ENCODE data around the gene ICAM2.

Gene ICAM2

DNA sequence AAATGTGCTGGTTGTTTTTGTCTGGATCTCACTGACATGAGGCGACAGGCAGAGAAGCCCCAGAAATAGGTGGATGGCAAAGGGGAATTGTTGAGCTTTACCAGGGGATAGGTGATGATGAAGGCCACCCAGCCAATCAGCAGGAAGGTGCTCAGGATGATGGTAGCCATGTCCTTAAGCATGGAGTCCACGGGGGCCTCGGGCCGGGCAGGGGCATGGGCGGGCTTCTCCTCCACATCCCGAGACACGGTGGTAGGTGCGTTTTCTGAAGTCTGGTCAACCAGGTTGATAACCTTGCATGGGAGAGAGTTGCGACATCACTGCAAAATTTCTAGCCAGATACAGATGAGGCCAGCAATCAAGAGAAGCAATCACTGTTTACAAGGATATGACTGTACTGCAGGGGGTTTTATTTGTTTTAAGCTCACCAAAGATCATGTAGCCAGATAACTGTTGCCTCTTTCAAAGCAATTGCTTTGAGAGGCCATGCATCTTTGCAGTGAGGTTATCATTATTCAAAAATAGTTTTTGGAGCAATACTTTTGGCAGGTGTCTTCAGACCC, 37.3 kb upstream of the ICAM2 start:
- peaks cover 24% of the 10 kb centered on the region for H3K36me3 ChIP-seq (ENCODE audit: control insufficient read depth, insufficient read depth, low read length)
- no peaks in the 10 kb centered on the region for H3K4me1 ChIP-seq (ENCODE audit: control insufficient read depth, insufficient read depth, low read length)
- H3K27ac ChIP-seq (ENCODE audit: low read depth, low read length), result no peak overlapping the region
- no peaks in the 10 kb centered on the region for H3K27me3 ChIP-seq (ENCODE audit: control insufficient read depth, insufficient read depth, low read length)
- no peak overlapping the region for H3K9ac ChIP-seq (ENCODE audit: low read length)
- no peak overlapping the region for H3K4me3 ChIP-seq (ENCODE audit: low read length)

DNA sequence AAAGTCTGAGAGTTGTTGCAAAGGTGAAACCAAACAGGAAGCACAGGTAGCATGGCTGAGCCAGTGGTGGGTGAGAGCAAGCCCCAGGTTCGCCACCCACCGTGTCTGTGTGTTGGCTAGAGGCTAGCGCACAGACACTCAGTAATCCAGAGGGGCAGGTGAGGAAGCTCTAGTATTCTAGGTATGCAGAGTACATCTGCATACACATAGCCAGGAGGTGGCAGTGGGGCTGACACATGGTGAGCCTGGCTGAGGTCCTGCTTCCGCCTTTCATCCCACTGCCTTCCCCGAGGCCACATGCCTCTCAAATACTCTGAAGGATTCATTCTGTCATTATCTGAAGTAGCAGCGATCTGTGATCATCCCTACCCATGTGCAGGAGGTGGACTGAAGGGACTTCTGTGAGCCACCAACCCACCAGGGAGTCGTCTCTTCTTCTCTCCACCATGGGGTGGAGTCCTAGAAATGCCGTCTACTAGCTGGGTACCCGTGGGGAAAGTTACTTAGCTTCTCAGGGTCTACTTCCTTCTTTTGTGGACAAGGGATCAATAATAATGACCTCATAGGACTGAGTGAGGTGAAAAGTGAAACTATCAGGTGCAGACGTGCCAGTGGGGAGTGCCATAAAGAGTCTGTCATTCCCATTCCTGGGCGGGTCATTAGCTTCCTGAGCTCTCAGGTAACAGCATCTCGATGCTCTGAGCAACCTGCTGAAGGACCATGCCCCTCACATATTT, 36.0 kb upstream of the ICAM2 start:
- Histone ChIP-seq H3K4me1 (ENCODE audit: control insufficient read depth, insufficient read depth, low read length) (no peaks in the 10 kb centered on the region), H3K27me3 (ENCODE audit: control insufficient read depth, insufficient read depth, low read length) (no peaks in the 10 kb centered on the region), H3K36me3 (ENCODE audit: control insufficient read depth, insufficient read depth, low read length) (peaks cover 24% of the 10 kb centered on the region), H3K27ac (ENCODE audit: low read depth, low read length) (no peak overlapping the region), H3K9ac (ENCODE audit: low read length) (no peak overlapping the region), H3K4me3 (ENCODE audit: low read length) (no peak overlapping the region)

DNA sequence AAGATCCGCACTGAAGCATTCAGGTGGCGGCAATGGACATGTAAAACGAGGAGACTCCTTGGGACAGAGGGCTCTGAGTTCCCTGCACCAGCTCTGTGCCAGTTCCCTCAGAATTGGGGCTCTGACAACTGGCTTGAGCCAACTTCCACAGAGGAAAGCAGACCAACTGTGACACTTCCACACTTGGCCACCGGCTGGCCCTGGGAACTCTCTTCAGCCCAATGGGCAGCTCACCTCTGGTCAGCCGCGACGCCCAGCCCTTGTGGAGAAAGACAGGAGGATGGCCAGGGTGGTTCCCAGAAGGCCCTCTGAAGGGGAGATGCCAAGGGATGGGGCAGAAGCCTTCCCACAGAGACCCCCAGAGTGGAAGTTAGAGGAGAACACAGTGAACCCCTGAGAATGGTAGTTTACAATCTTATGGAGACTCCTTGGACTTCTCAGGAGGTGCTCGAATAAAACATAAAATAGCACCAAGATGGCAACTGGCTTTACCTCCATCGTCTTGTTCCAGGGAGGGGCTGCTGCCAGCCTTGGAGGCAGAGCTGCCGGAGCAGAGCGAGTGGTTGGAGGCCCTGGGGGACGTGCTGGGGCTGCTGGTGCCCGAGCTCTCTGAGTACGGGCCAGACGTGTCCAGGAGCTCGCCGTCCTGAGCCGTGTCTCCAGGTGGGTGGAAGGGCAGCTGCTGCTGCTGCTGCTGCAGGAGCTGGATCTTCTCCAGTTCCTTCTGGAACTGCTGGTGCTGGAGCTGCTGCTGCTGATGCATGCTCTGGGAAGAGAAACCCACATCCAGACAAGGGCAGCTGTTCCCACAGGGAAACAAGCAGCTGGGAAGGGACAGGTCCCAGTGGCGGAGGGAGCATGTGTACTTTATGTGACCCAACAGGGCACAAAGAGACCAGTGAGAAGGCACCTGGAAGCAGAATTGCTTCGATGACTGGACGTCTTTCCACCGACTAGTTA, 35.0 kb upstream of the ICAM2 start:
- Histone ChIP-seq H3K27ac (ENCODE audit: low read depth, low read length) (no peak overlapping the region), H3K36me3 (ENCODE audit: control insufficient read depth, insufficient read depth, low read length) (peaks cover 20% of the 10 kb centered on the region), H3K4me1 (ENCODE audit: control insufficient read depth, insufficient read depth, low read length) (no peaks in the 10 kb centered on the region), H3K4me3 (ENCODE audit: low read length) (no peak overlapping the region), H3K27me3 (ENCODE audit: control insufficient read depth, insufficient read depth, low read length) (no peaks in the 10 kb centered on the region), H3K9ac (ENCODE audit: low read length) (no peak overlapping the region)

DNA sequence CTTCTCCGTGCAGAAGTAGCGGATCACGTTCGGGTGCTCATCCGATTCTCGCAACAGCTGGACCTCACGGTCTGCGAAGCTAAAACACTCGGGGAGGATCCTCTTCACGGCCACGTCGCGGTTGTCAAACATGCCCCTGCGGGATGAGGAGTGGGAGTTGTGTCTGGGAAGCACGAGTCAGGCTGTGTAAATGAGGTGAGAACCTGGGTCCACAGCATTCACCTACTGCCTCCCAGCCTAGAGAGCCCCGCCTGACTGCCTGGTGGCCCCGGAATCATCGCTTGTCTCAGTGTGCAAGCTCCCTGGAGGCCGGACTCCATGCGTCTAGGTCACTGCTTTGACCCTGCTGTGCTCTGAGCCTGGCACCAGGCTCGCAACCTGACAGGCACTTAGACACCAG, 33.9 kb upstream of the ICAM2 start:
- H3K36me3 ChIP-seq (ENCODE audit: control insufficient read depth, insufficient read depth, low read length), result peaks cover 22% of the 10 kb centered on the region
- H3K4me1 ChIP-seq (ENCODE audit: control insufficient read depth, insufficient read depth, low read length), result no peaks in the 10 kb centered on the region
- no peak overlapping the region for H3K27ac ChIP-seq (ENCODE audit: low read depth, low read length)
- no peak overlapping the region for H3K9ac ChIP-seq (ENCODE audit: low read length)
- H3K27me3 ChIP-seq (ENCODE audit: control insufficient read depth, insufficient read depth, low read length), result no peaks in the 10 kb centered on the region
- H3K4me3 ChIP-seq (ENCODE audit: low read length), result no peak overlapping the region

DNA sequence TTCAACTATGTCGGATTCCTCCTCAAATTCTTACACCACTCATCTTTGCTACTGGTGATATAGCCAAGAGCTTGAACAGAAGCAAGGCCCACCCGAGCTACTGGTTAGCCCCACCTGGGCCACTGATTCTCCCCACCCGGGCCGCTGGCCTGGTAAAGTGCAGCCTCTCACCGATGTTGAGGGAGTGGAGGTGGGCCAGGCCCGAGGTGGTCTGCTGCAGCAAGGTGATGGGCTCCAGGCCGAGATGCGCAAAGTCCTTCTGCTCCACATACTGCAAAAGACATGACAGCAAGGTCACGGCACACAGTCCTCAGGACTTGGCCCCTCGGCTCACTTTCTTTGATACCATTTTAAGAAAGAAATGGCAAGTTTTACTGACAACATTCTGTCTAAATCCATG, 32.7 kb upstream of the ICAM2 start:
- Histone ChIP-seq H3K36me3 (ENCODE audit: control insufficient read depth, insufficient read depth, low read length) (peaks cover 27% of the 10 kb centered on the region), H3K27ac (ENCODE audit: low read depth, low read length) (no peak overlapping the region), H3K27me3 (ENCODE audit: control insufficient read depth, insufficient read depth, low read length) (no peaks in the 10 kb centered on the region), H3K9ac (ENCODE audit: low read length) (no peak overlapping the region), H3K4me1 (ENCODE audit: control insufficient read depth, insufficient read depth, low read length) (no peaks in the 10 kb centered on the region), H3K4me3 (ENCODE audit: low read length) (no peak overlapping the region)

DNA sequence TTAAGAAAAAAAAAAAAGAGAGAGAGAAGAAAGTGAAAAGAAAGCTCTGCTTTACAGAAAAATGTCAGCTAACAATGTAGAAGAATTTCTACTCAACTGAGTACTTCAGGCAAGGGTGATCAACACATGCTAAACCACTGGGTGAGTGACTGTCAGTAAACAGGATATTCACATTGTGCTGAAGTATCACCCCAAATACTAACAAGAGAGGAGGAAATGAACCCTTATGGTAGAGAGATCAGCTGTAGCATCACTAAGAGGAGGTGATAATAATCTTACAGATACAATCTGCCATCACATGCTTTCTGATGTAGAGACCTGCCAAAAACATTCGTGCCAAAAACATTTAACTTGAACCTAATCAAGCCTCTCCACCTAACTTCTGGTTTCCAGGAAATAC, 30.7 kb upstream of the ICAM2 start:
- H3K4me1 ChIP-seq (ENCODE audit: control insufficient read depth, insufficient read depth, low read length), result no peaks in the 10 kb centered on the region
- H3K9ac ChIP-seq (ENCODE audit: low read length), result no peak overlapping the region
- no peak overlapping the region for H3K4me3 ChIP-seq (ENCODE audit: low read length)
- no peaks in the 10 kb centered on the region for H3K27me3 ChIP-seq (ENCODE audit: control insufficient read depth, insufficient read depth, low read length)
- H3K36me3 ChIP-seq (ENCODE audit: control insufficient read depth, insufficient read depth, low read length), result peaks cover 33% of the 10 kb centered on the region
- no peak overlapping the region for H3K27ac ChIP-seq (ENCODE audit: low read depth, low read length)

DNA sequence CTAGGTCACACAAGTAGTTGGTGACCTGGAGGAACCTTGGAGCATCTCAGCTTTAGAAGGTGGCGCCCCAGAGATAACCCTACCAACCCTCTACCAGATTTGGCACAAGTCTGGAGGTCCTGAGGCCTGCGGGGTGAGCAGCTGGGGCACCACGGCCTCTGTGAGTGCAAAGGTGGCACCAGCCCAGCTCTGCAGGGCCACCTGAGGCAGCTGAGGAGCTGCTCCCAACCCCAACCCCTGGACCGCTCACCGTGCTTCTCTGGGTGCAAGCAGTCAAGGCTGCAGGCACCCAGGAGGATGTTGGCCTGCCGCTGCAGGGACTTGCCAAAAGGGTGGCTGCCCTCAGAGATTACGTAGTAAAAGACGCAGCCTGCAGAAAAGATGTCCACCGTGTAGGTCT, 28.4 kb upstream of the ICAM2 start:
- peaks cover 47% of the 10 kb centered on the region for H3K36me3 ChIP-seq (ENCODE audit: control insufficient read depth, insufficient read depth, low read length)
- H3K27me3 ChIP-seq (ENCODE audit: control insufficient read depth, insufficient read depth, low read length), result no peaks in the 10 kb centered on the region
- no peak overlapping the region for H3K4me3 ChIP-seq (ENCODE audit: low read length)
- H3K27ac ChIP-seq (ENCODE audit: low read depth, low read length), result no peak overlapping the region
- no peak overlapping the region for H3K9ac ChIP-seq (ENCODE audit: low read length)
- H3K4me1 ChIP-seq (ENCODE audit: control insufficient read depth, insufficient read depth, low read length), result no peaks in the 10 kb centered on the region

DNA sequence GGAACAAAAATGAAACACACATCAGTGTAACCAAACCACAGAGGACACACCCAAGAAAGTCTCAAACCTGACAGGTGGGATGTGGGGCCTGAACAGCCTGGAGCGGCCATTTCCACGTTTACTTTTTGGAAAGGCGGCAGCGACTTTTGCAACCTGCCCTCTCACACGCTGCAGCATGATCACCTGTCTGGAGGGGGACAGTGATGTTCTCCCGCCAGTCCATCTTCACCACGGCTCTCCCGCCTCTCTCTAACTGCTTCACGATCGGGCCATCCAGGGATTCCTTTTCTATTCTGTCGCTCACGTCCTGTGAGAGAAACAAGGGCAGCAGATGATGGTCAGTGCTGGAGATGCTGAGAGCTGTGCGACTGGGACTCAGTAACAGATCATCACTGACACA, 24.7 kb upstream of the ICAM2 start:
- peaks cover 43% of the 10 kb centered on the region for H3K36me3 ChIP-seq (ENCODE audit: control insufficient read depth, insufficient read depth, low read length)

DNA sequence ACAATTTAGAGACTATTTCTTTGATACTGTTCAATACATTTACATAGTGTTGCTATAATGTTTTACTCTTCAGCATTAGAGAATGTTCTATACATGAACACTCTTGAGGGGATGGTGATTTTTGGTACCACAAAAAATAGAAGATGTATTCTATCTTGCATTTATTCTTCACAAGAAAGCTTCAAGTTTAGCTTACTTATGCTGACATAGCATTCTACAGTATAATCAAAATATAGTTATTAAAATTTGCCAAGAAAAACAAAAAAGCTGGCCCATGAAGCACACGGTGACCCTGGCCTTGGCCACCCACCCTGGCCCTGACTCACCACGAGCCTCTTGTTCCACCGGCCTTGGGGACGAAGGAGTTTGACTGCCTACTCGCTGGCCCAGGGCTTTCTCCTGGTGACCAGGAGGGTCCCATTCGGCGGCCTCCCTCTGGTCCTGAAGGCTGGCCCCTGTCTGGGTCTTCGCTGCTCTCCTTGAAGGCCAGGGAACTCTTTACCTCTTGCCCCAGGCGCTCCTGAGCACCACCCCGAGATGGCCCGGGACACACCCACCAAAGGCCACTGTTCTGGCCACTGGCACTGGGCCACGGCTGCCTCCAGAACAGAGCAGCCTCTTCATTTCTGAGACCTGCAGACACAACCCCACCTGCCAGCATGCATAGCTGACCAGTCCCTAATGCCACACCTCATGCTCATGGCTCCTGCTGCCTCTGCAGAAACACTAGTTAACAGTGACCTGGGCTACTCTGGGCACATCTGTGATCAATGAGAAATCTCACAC, 22.5 kb upstream of the ICAM2 start:
- no peak overlapping the region for H3K9ac ChIP-seq (ENCODE audit: low read length)
- H3K4me3 ChIP-seq (ENCODE audit: low read length), result no peak overlapping the region
- no peaks in the 10 kb centered on the region for H3K27me3 ChIP-seq (ENCODE audit: control insufficient read depth, insufficient read depth, low read length)
- H3K4me1 ChIP-seq (ENCODE audit: control insufficient read depth, insufficient read depth, low read length), result no peaks in the 10 kb centered on the region
- H3K36me3 ChIP-seq (ENCODE audit: control insufficient read depth, insufficient read depth, low read length), result peaks cover 34% of the 10 kb centered on the region
- H3K27ac ChIP-seq (ENCODE audit: low read depth, low read length), result no peak overlapping the region

More for the DNA sequence above, 24.7 kb upstream of the ICAM2 start:
- Histone ChIP-seq H3K4me1 (ENCODE audit: control insufficient read depth, insufficient read depth, low read length) (no peaks in the 10 kb centered on the region), H3K27me3 (ENCODE audit: control insufficient read depth, insufficient read depth, low read length) (no peaks in the 10 kb centered on the region), H3K9ac (ENCODE audit: low read length) (no peak overlapping the region), H3K4me3 (ENCODE audit: low read length) (no peak overlapping the region), H3K27ac (ENCODE audit: low read depth, low read length) (no peak overlapping the region)

DNA sequence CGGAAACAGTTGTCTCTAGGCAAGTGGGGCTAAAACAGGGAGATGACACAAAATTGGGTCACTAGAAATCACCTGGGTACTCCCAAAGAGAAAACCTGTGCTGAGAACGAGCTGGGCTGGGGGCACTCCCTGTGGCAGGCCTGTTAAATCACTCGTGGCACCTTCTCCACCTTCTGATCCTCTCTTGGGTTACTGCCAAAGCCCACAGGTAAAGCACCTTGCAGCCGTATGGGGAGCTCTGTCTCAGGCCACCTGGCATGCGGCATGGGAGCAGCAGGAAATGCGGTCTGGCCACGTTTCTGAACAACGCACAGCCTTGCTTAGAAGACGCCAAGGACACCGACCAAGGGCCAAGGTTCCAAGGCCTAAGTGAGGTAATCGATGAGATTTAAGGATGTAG, 21.5 kb upstream of the ICAM2 start:
- peaks cover 33% of the 10 kb centered on the region for H3K36me3 ChIP-seq (ENCODE audit: control insufficient read depth, insufficient read depth, low read length)
- no peaks in the 10 kb centered on the region for H3K27me3 ChIP-seq (ENCODE audit: control insufficient read depth, insufficient read depth, low read length)
- peak overlapping the region; percentile 73 for H3K27ac ChIP-seq (ENCODE audit: low read depth, low read length)

DNA sequence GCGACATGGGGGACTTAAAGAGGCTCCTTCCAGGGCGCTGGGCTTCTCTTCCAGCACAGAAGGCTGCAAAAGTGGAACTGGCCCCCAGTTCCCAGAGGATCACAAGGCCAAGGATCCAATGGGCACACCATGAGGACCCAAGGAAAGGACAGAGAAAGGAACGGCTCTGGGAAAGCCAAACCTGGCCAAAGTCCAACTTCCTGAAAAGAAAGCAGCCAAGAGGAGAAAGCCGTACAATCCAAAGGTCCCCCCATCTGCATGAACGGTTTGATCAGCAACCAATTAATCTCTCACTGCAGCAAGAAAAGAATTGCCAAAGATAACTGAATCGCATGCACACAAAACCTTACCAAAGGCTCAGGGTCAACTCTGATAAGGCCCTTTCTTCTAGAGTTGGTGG, 19.8 kb upstream of the ICAM2 start:
- no peak overlapping the region for H3K27ac ChIP-seq (ENCODE audit: low read depth, low read length)
- no peaks in the 10 kb centered on the region for H3K4me1 ChIP-seq (ENCODE audit: control insufficient read depth, insufficient read depth, low read length)
- H3K36me3 ChIP-seq (ENCODE audit: control insufficient read depth, insufficient read depth, low read length), result peaks cover 18% of the 10 kb centered on the region
- H3K27me3 ChIP-seq (ENCODE audit: control insufficient read depth, insufficient read depth, low read length), result no peaks in the 10 kb centered on the region
- no peak overlapping the region for H3K9ac ChIP-seq (ENCODE audit: low read length)
- H3K4me3 ChIP-seq (ENCODE audit: low read length), result no peak overlapping the region

More for the DNA sequence above, 21.5 kb upstream of the ICAM2 start:
- no peaks in the 10 kb centered on the region for H3K4me1 ChIP-seq (ENCODE audit: control insufficient read depth, insufficient read depth, low read length)
- no peak overlapping the region for H3K4me3 ChIP-seq (ENCODE audit: low read length)
- no peak overlapping the region for H3K9ac ChIP-seq (ENCODE audit: low read length)

DNA sequence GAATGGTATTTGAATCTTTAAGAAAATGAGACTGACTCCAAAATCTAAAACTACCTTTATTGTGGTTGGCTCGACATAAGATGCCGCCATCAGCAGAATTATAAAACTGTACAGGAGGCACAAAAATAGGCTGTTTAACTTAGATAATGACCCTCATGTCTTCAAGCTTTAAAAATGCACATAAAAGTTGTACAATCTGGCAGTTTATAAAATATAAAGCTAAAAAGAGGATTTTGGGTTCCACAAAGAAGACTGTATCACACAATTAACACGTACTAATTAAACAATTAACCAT, 18.6 kb upstream of the ICAM2 start:
- H3K4me1 ChIP-seq (ENCODE audit: control insufficient read depth, insufficient read depth, low read length), result no peaks in the 10 kb centered on the region
- H3K27me3 ChIP-seq (ENCODE audit: control insufficient read depth, insufficient read depth, low read length), result no peaks in the 10 kb centered on the region
- H3K36me3 ChIP-seq (ENCODE audit: control insufficient read depth, insufficient read depth, low read length), result peaks cover 7% of the 10 kb centered on the region
- H3K9ac ChIP-seq (ENCODE audit: low read length), result no peak overlapping the region
- H3K4me3 ChIP-seq (ENCODE audit: low read length), result no peak overlapping the region
- H3K27ac ChIP-seq (ENCODE audit: low read depth, low read length), result no peak overlapping the region
